K562 (cell line): ENCODE data around the gene IDH2. TPM values are rescaled to one million over a fixed set of nuclear protein-coding genes. Genes with fewer than 3 reads are reported as not detected.

Experiments used
- ATAC-seq: fragments of 200-7000 bp; cut with Tn5 transposase; 3 replicates; pipeline ENCODE4 v1.9.1; 2020; ENCODE audit warnings: moderate library complexity
- BruUV-seq: library from RNA; stranded (reverse); fragments of 400-500 nt; replicated peaks from 2 replicates; lab custom pipeline; 2021; lab: Mats Ljungman, UMichigan
- CTCF ChIA-PET: fragments of 300-600 bp; formaldehyde crosslinking; extraction: SDS; loops from one replicate; lab custom pipeline; 2021; ENCODE audit warnings: low intra/inter-chr PET ratio; lab: Yijun Ruan, JAX
- POLR2A ChIA-PET: fragments of 300-600, 350-650 bp; sonication (Branson Sonifier 250); formaldehyde crosslinking; extraction: SDS; loops from one replicate; lab custom pipeline; 2021; ENCODE audit warnings: antibody characterized with exemption, inconsistent platforms; lab: Yijun Ruan, JAX
- DNase-seq, 4 experiments: peaks; one replicate each; pipeline versions ENCODE4 v3.0.0 to v3.0.0-alpha.2; 2011 to 2018; ENCODE audit warnings: low spot score in 3 of 4, mixed read lengths in 3 of 4; ENCODE audit errors: extremely low read depth in 1 of 4
- FAIRE-seq: peaks from 2 replicates; lab custom pipeline; 2011; peaks lifted over from hg19 to GRCh38; lab: Jason Lieb, UNC
- H2AFZ ChIP-seq: 2 replicates; pipeline ENCODE4 v1.6.0; 2011; ENCODE audit warnings: low read depth, low read length, control low read depth, inconsistent platforms
- H3K27ac ChIP-seq: fragments of 200-600 bp; 3 replicates; pipeline ENCODE4 v1.8.0; 2011; ENCODE audit warnings: low read depth, mild to moderate bottlenecking, control low read depth, inconsistent platforms, low read length, moderate library complexity, mixed read lengths; ENCODE audit errors: extremely low read depth
- H3K27me3 ChIP-seq, 2 experiments: fragments of 300-600 bp in 1 of 2; 2 replicates in 1 of 2; 3 replicates in 1 of 2; pipeline versions ENCODE4 v1.6.0 to v1.8.0; 2011; ENCODE audit warnings: inconsistent platforms in 2 of 2, low read length in 2 of 2, mild to moderate bottlenecking in 1 of 2, mixed read lengths in 1 of 2, moderate library complexity in 1 of 2; ENCODE audit not compliant: control insufficient read depth in 2 of 2, insufficient read depth in 2 of 2
- H3K36me3 ChIP-seq: fragments of 300-600 bp; 3 replicates; pipeline ENCODE4 v1.8.0; 2011; ENCODE audit warnings: mild to moderate bottlenecking, low read length, inconsistent platforms; ENCODE audit not compliant: control insufficient read depth, insufficient read depth
- H3K4me1 ChIP-seq, 2 experiments: fragments of 200-600 bp in 1 of 2; replicated peaks in 1 of 2; 2 replicates in 1 of 2; 3 replicates in 1 of 2; pipeline versions ENCODE4 v1.5.1 to v1.8.0; 2011; ENCODE audit warnings: inconsistent platforms in 2 of 2, low read length in 2 of 2, mild to moderate bottlenecking in 1 of 2, mixed read lengths in 1 of 2, moderate library complexity in 1 of 2; ENCODE audit not compliant: control insufficient read depth in 2 of 2, insufficient read depth in 2 of 2
- H3K4me2 ChIP-seq: 2 replicates; pipeline ENCODE4 v1.6.1; 2011; ENCODE audit warnings: low read length, control low read depth, inconsistent platforms, mixed read lengths; ENCODE audit not compliant: insufficient read depth
- H3K4me3 ChIP-seq: fragments of 200-600 bp; sonication (generic), shearing (Covaris generic); 2 replicates; pipeline ENCODE4 v1.5.1; 2016; ENCODE audit warnings: control low read depth, inconsistent platforms
- H3K79me2 ChIP-seq: fragments of 200-600 bp; 3 replicates; pipeline ENCODE4 v1.8.0; 2011; ENCODE audit warnings: low read length, inconsistent platforms; ENCODE audit not compliant: control insufficient read depth, insufficient read depth
- H3K9ac ChIP-seq, 2 experiments: 2 replicates each; pipeline versions ENCODE4 v1.6.0 to v1.6.1; 2011; ENCODE audit warnings: low read depth in 2 of 2, low read length in 2 of 2, control low read depth in 1 of 2, inconsistent platforms in 1 of 2, mild to moderate bottlenecking in 1 of 2, mixed read lengths in 1 of 2; ENCODE audit not compliant: insufficient read depth in 1 of 2
- H3K9me1 ChIP-seq: one replicate; pipeline ENCODE4 v1.6.0; 2011; ENCODE audit warnings: inconsistent platforms, mild to moderate bottlenecking, low read length, moderate library complexity; ENCODE audit not compliant: control insufficient read depth, insufficient read depth
- H3K9me3 ChIP-seq: replicated peaks from 2 replicates; pipeline ENCODE4 v1.5.1; 2011; ENCODE audit warnings: low read depth, low read length, inconsistent platforms; ENCODE audit not compliant: control insufficient read depth, insufficient read depth
- H4K20me1 ChIP-seq: replicated peaks from 2 replicates; pipeline ENCODE4 v1.6.1; 2011; ENCODE audit warnings: low read length, inconsistent platforms, mixed read lengths; ENCODE audit not compliant: control insufficient read depth, insufficient read depth
- CBX3 ChIP-seq, 2 experiments: IDR thresholded peaks; 1 replicate in 1 of 2; 2 replicates in 1 of 2; pipeline ENCODE4 v1.6.1; 2012; ENCODE audit warnings: inconsistent platforms in 2 of 2, low read length in 2 of 2, borderline replicate concordance in 1 of 2, control low read depth in 1 of 2
- DLX4 ChIP-seq: fragments of 250-450 bp; sonication (Bioruptor Pico); IDR thresholded peaks from 2 replicates; pipeline ENCODE4 v1.6.1; 2021; ENCODE audit warnings: mild to moderate bottlenecking
- GMEB1 ChIP-seq: fragments of 250-450 bp; sonication (Bioruptor Pico); IDR thresholded peaks from 2 replicates; pipeline ENCODE4 v1.4.0; 2020; ENCODE audit warnings: mild to moderate bottlenecking
- HDAC2 ChIP-seq: fragments of 450-650 bp; IDR thresholded peaks from 2 replicates; pipeline ENCODE4 v1.6.1; 2016; ENCODE audit warnings: mild to moderate bottlenecking
- HMGXB4 ChIP-seq: sonication (generic); formaldehyde crosslinking; IDR thresholded peaks from 2 replicates; pipeline ENCODE4 v1.8.1; 2023; ENCODE audit warnings: mild to moderate bottlenecking, missing genetic modification reagents
- HOMEZ ChIP-seq: fragments of 250-450 bp; sonication (Bioruptor Pico); IDR thresholded peaks from 2 replicates; pipeline ENCODE4 v1.4.0; 2020; ENCODE audit warnings: mild to moderate bottlenecking, moderate library complexity
- ILF3 ChIP-seq: fragments of 450-650 bp; IDR thresholded peaks from 2 replicates; pipeline ENCODE4 v1.6.1; 2018; ENCODE audit warnings: antibody characterized with exemption, mild to moderate bottlenecking, moderate library complexity, borderline replicate concordance
- L3MBTL2 ChIP-seq: fragments of 450-650 bp; IDR thresholded peaks from 2 replicates; pipeline ENCODE4 v1.6.1; 2016; ENCODE audit warnings: mild to moderate bottlenecking, moderate library complexity
- NCOR1 ChIP-seq: fragments of 450-650 bp; IDR thresholded peaks from 2 replicates; pipeline ENCODE4 v1.6.1; 2016; ENCODE audit warnings: mild to moderate bottlenecking, moderate library complexity
- NR2F6 ChIP-seq: fragments of 450-650 bp; formaldehyde crosslinking; IDR thresholded peaks from 2 replicates; pipeline ENCODE4 v1.4.0; 2020; ENCODE audit warnings: mild to moderate bottlenecking
- SAP30 ChIP-seq: fragments of 200-600 bp; sonication (generic); IDR thresholded peaks from 2 replicates; pipeline ENCODE4 v1.6.1; 2012; ENCODE audit warnings: borderline replicate concordance, low read depth, mild to moderate bottlenecking, moderate library complexity, low read length, control low read depth, inconsistent platforms; ENCODE audit not compliant: insufficient read depth, poor library complexity, severe bottlenecking
- SETDB1 ChIP-seq: IDR thresholded peaks from one replicate; pipeline ENCODE4 v1.6.1; 2012; ENCODE audit warnings: low read length, control low read depth, inconsistent platforms
- TAF7 ChIP-seq: fragments of 450-650 bp; IDR thresholded peaks from 2 replicates; pipeline ENCODE4 v1.6.1; 2016; ENCODE audit warnings: missing genetic modification characterization, missing compliant biosample characterization
- TCF7 ChIP-seq: sonication (generic); IDR thresholded peaks from 2 replicates; pipeline ENCODE4 v1.6.1; 2016; ENCODE audit warnings: antibody characterized with exemption, borderline replicate concordance
- USF2 ChIP-seq: sonication (generic); formaldehyde crosslinking; IDR thresholded peaks from 2 replicates; pipeline ENCODE4 v1.5.0; 2020; ENCODE audit warnings: missing genetic modification reagents
- ZNF384 ChIP-seq: IDR thresholded peaks from 2 replicates; pipeline ENCODE4 v1.6.1; 2012; ENCODE audit warnings: low read depth, low read length, improper control_type of control experiment
- ZNF644 ChIP-seq: fragments of 200-800 bp; sonication (Bioruptor generic); IDR thresholded peaks from 2 replicates; pipeline ENCODE4 v1.6.1; 2016; ENCODE audit warnings: low read depth, missing genetic modification characterization, missing compliant biosample characterization
- WGBS: fragments of 100-300 bp; shearing (Covaris generic); methylation state at CpG from one replicate; pipeline ENCODE4 v1.1.6; 2016; ENCODE audit warnings: low coverage, mixed read lengths; ENCODE audit not compliant: insufficient coverage; ENCODE audit errors: missing lambda C conversion rate; 5-methylcytosine and 5-hydroxymethylcytosine counted together
- in situ Hi-C: fragments of 300-500 bp; cut with MboI; formaldehyde crosslinking; loops from 4 replicates; pipeline ENCODE4 v1.15.0; 2018; ENCODE audit warnings: inconsistent platforms, mixed read lengths
- intact Hi-C: fragments of 100-400 bp; cut with micrococcal nuclease; formaldehyde crosslinking; loops from 2 replicates; pipeline ENCODE4 v1.14.2; 2022
- polyA plus RNA-seq, 8 experiments: library from polyadenylated mRNA; depleted of rRNA in 4 of 8; stranded (reverse) in 5 of 8; unstranded in 3 of 8; fragments of >200 nt; fragmentation: Nextera tagmentation in 2 of 8; fragmentation: Illumina TruSeq in 1 of 8; extraction: Ambion mirVana in 2 of 8; extraction: Trizol in 1 of 8; gene quantifications; 2 replicates each; pipeline versions ENCODE4 v1.2.1 to v1.2.3, GENCODE V29; 2011 to 2014; ENCODE audit warnings: inconsistent platforms in 1 of 8, missing spikeins in 1 of 8
- total RNA-seq, 7 experiments: library from RNA; depleted of rRNA in 6 of 7; stranded (reverse); fragments of >200 nt in 6 of 7; fragmentation: Illumina TruSeq in 2 of 7; extraction: Trizol in 2 of 7; gene quantifications; 2 replicates each; pipeline versions ENCODE4 v1.2.1 to v1.2.3, GENCODE V29; 2011 to 2021; ENCODE audit warnings: low replicate concordance in 1 of 7

Gene IDH2
- total and polyA plus RNA-seq, 9 of the 15 experiments (the other 6 are each of a cell fraction or from before 2014, with no cell fraction given): 0.70 to 99.9 (median 59.2) TPM

- H3K27ac ChIP-seq: no peak overlapping the region
- no peak overlapping the region for H3K9ac ChIP-seq
- H2AFZ ChIP-seq: no peak overlapping the region
- no peaks in the 10 kb centered on the region for H3K79me2 ChIP-seq
- H3K27me3 ChIP-seq: no peaks in the 10 kb centered on the region
- ChIA-PET CTCF (no interaction called here), POLR2A (no interaction called here)
- H3K4me1 ChIP-seq: peaks cover 0 to 4% of the 10 kb centered on the region in 2 experiments; a peak in 2 of 5 replicates
- no peaks in the 10 kb centered on the region for H3K9me1 ChIP-seq
- no peak for ATAC-seq
- no peaks in the 10 kb centered on the region for H3K36me3 ChIP-seq
- no peak overlapping the region for H3K4me2 ChIP-seq
- no TSS peak for BruUV-seq
- FAIRE-seq: no peak
- in situ Hi-C loops: loop anchor here (10.0 kb wide), 1 partner anchor 345 kb away; no protein-coding TSS in a partner anchor
- 35% methylated on average over 8 of the region's 8 CpGs for WGBS
- H3K9me3 ChIP-seq: no peaks in the 10 kb centered on the region
- H4K20me1 ChIP-seq: no peaks in the 10 kb centered on the region
- H3K4me3 ChIP-seq: no peak overlapping the region
- intact Hi-C loops: no loop called here
- DNase-seq: no peak
- no peak for TF ChIP-seq NR2F6
- TF ChIP-seq TCF7: no peak
- no peak for TF ChIP-seq ILF3
- TF ChIP-seq HMGXB4 (CRISPR knock-in tag): no peak
- no peak for TF ChIP-seq HOMEZ (CRISPR knock-in tag)
- no peak for TF ChIP-seq CBX3 (IDR thresholded peaks at IDR 0.05; ENCODE audit: borderline replicate concordance in 1 of 2, low read length in 2 of 2)
- no peak for TF ChIP-seq GMEB1 (CRISPR knock-in tag)
- no peak for TF ChIP-seq SETDB1
- TF ChIP-seq HDAC2: no peak
- no peak for TF ChIP-seq DLX4 (CRISPR knock-in tag)
- no peak for TF ChIP-seq NCOR1
- no peak for TF ChIP-seq TAF7 (tag)
- no peak for TF ChIP-seq L3MBTL2
- TF ChIP-seq SAP30: no peak
- no peak for TF ChIP-seq ZNF644 (tag)
- TF ChIP-seq USF2 (CRISPR knock-in tag): no peak
- no peak for TF ChIP-seq ZNF384
Measured at GRCh38 chr15:90130291-90130690, 28.0 kb upstream of the IDH2 start.
